Activated CD4-positive, alpha-beta memory T cell treated with anti-CD3 and anti-CD28 coated beads for 36 hours (primary cell): Measurements from ENCODE around the gene PATL2. TPM values are rescaled to one million over a fixed set of nuclear protein-coding genes. Genes with fewer than 3 reads are reported as not detected.
"Not testable (repeated sequence)": the region's sequence is repeated elsewhere in the genome, so short reads cannot be mapped to it uniquely, and the experiment has no call there.

Experiments used
- CTCF ChIA-PET: fragments of 350-600 bp; sonication (Branson Sonifier 250); formaldehyde crosslinking; loops from one replicate; lab custom pipeline; 2021; ENCODE audit warnings: antibody characterized with exemption, inconsistent platforms; lab: Charles Lee
- POLR2A ChIA-PET: fragments of 350-600 bp; sonication (Branson Sonifier 250); formaldehyde crosslinking; loops from one replicate; lab custom pipeline; 2021; ENCODE audit warnings: antibody characterized with exemption; lab: Charles Lee
- DNase-seq: peaks from one replicate; pipeline ENCODE4 v3.0.0-alpha.2; 2020
- H3K27ac Mint-ChIP-seq: one replicate; pipeline ENCODE4 v1.8.0; 2021; ENCODE audit warnings: mixed read lengths
- H3K27me3 Mint-ChIP-seq: one replicate; pipeline ENCODE4 v1.8.0; 2021; ENCODE audit warnings: mixed read lengths
- H3K36me3 Mint-ChIP-seq: one replicate; pipeline ENCODE4 v1.8.0; 2021; ENCODE audit warnings: mixed read lengths
- H3K4me1 Mint-ChIP-seq: one replicate; pipeline ENCODE4 v1.8.0; 2021; ENCODE audit warnings: low read depth, mixed read lengths
- H3K4me3 Mint-ChIP-seq: one replicate; pipeline ENCODE4 v1.8.0; 2021; ENCODE audit warnings: mild to moderate bottlenecking, mixed read lengths
- H3K9me3 Mint-ChIP-seq: one replicate; pipeline ENCODE4 v1.8.0; 2021; ENCODE audit warnings: mixed read lengths
- intact Hi-C: fragments of 100-400 bp; cut with micrococcal nuclease; formaldehyde crosslinking; loops from one replicate; pipeline ENCODE4 v1.15.1; 2023
- total RNA-seq, 2 experiments: library from RNA; stranded (reverse); gene quantifications; one replicate each; pipeline ENCODE4 v1.2.3, GENCODE V29; 2021

PATL2 gene
- total RNA-seq, 2 experiments from 2014 or later, result 16.5 to 17.2 TPM

DNA sequence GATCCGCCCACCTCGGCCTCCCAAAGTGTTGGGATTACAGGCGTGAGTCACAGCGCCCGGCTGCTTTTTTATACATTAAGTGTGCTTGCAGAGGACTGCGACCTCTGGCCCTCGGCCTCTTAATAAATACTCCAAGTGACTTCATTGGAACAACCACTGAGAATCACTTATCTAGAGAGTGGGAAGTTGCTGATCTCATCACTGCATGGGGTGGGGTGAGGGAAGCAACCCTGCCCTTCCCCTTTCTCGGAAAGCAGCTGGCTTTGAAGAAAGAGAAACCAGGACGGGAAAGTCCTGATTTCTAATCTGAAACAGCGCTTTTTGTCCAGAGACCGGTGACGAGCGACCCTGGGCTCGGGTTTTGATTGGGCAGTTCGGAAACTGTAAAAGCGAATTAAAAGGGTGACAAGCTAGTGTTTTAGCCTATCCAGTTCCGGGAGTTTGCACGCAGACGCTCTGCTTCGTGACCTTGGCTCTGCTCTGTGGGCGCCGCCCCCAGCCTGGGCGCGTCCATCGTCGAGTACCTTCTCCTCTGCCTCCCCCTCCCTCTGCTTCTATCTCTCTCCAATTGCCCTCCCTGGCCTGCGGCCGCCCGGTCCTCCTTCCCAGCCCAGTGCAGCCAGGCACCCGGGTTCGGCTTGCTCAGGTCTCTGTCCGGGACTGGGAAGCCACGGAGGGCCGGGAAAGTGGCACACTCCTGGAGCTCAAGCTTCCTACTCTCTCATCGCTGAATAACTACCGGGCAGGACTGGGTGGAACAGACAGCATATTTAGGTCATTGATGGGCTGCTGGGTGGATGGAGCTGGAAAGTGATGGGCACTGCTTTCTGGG lies 17.7 kb upstream of the PATL2 start:
- H3K27me3 Mint-ChIP-seq, result no peaks in the 10 kb centered on the region
- peaks cover 46% of the 10 kb centered on the region for H3K36me3 Mint-ChIP-seq
- peak; percentile 97 for DNase-seq
- H3K27ac Mint-ChIP-seq, result peak overlapping the region; percentile 100
- ChIA-PET POLR2A (interaction anchor here (1.0 to 21.9 kb wide), 11 partner anchors 8 to 904 kb away, joined by 3 to 1161 read pairs (median 5); partner anchors contain the start of genes B2M, MFAP1, PATL2 and SPG11), CTCF (interaction anchor here (0.6 to 8.4 kb wide), 7 partner anchors 9 to 653 kb away, joined by 3 to 155 read pairs (median 4); partner anchors contain the start of genes B2M, PATL2 and SPG11)
- H3K4me3 Mint-ChIP-seq, result peak overlapping the region; percentile 100
- peaks cover 66% of the 10 kb centered on the region for H3K4me1 Mint-ChIP-seq
- intact Hi-C loops, result loop anchor here (1.0 to 10.0 kb wide), 11 partner anchors 8 to 904 kb away; partner anchors contain the start of genes B2M, CTDSPL2, EIF3J and MFAP1
- H3K9me3 Mint-ChIP-seq, result no peaks in the 10 kb centered on the region

DNA sequence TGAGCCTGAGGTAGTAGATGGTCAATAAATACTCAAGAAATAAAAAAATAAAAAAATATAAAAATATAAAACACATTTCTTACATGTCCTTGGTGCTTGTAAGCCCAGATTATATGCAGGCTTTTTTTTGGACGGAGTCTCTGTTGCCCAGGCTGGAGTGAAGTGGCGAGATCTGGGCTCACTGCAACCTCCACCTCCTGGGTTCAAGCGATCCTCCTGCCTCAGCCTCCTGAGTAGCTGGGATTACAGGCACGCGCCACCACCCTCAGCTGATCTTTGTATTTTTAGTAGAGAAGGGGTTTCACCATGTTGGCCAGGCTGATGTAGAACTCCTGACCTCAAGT lies 17.1 kb upstream of the PATL2 start:
- peaks cover 43% of the 10 kb centered on the region for H3K36me3 Mint-ChIP-seq
- intact Hi-C loops, result loop anchor here (1.0 to 10.0 kb wide), 11 partner anchors 8 to 903 kb away; partner anchors contain the start of genes B2M, CTDSPL2, EIF3J and MFAP1
- H3K27me3 Mint-ChIP-seq, DNase-seq, H3K9me3 Mint-ChIP-seq: not testable (repeated sequence)
- peak overlapping the region; percentile 100 for H3K4me3 Mint-ChIP-seq
- POLR2A ChIA-PET, result interaction anchor here (0.9 to 21.9 kb wide), 11 partner anchors 9 to 904 kb away, joined by 3 to 1161 read pairs (median 5); partner anchors contain the start of genes B2M, MFAP1, PATL2 and SPG11
- H3K4me1 Mint-ChIP-seq, result peaks cover 66% of the 10 kb centered on the region
- CTCF ChIA-PET, result interaction anchor here (1.0 to 8.4 kb wide), 5 partner anchors 9 to 149 kb away, joined by 3 to 155 read pairs (median 33); partner anchors contain the start of genes B2M, PATL2, SPG11 and TRIM69
- peak overlapping the region; percentile 100 for H3K27ac Mint-ChIP-seq

DNA sequence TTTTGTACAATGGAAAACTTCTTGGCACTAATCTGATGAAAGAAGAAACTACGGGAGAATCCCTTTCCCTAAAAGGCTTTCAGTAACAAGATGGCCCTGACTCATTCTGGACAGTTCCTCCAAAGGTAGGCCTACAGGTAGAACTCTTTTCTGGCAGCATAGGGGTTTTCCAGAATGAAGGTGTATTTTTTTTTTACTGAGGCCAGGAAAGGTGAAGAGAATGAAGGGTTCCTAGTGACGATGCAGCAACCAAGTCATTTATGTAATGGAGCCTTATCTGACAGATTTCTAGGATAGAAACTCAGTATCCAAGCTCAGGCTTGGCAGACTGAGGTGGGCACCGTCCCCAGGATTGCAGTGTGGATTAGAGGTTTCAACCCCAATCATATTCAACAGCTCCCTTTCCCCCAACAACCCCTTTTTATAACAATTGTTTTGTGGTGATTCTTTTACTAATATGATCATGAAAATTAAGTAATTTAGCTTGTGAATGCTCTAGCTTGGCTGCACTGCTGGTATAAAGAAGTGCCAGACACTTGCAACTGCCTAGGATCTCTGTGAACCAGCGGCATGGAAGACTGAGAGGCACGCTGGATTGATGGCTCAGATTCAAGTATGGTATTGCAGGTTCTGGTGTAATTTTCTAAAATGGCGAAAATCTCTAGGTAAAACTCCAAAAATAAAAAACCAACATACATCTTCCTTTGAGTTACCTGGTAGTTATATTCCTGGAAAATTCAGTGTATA lies 16.5 kb upstream of the PATL2 start:
- intact Hi-C loops, result loop anchor here (1.0 to 10.0 kb wide), 12 partner anchors 8 to 903 kb away; partner anchors contain the start of genes B2M, CTDSPL2, EIF3J and MFAP1
- H3K27me3 Mint-ChIP-seq, result no peaks in the 10 kb centered on the region
- no peaks in the 10 kb centered on the region for H3K9me3 Mint-ChIP-seq
- H3K27ac Mint-ChIP-seq, result peak overlapping the region; percentile 100
- H3K36me3 Mint-ChIP-seq, result peaks cover 41% of the 10 kb centered on the region
- peak; percentile 43 for DNase-seq
- CTCF ChIA-PET, result interaction anchor here (2.7 to 8.4 kb wide), 3 partner anchors 9 to 63 kb away, joined by 33 to 155 read pairs (median 69); partner anchors contain the start of genes B2M, PATL2, SPG11 and TRIM69
- peak overlapping the region; percentile 60 for H3K4me3 Mint-ChIP-seq
- H3K4me1 Mint-ChIP-seq, result peaks cover 65% of the 10 kb centered on the region
- POLR2A ChIA-PET, result interaction anchor here (0.9 to 21.9 kb wide), 9 partner anchors 9 to 63 kb away, joined by 3 to 1161 read pairs (median 6); partner anchors contain the start of genes B2M, PATL2, SPG11 and TRIM69

GRCh38 chr15:44726568-44727484 lies 15.7 kb upstream of the PATL2 start:
- Mint-ChIP-seq H3K4me1 (peaks cover 63% of the 10 kb centered on the region), H3K9me3 (no peaks in the 10 kb centered on the region), H3K27ac (peak overlapping the region; percentile 100), H3K4me3 (peak overlapping the region; percentile 96), H3K36me3 (peaks cover 33% of the 10 kb centered on the region), H3K27me3 (no peaks in the 10 kb centered on the region)
- intact Hi-C loops, result loop anchor here (2.0 to 10.0 kb wide), 6 partner anchors 24 to 902 kb away; partner anchors contain the start of genes CTDSPL2, EIF3J, MFAP1 and WDR76
- peak; percentile 85 for DNase-seq
- CTCF ChIA-PET, result interaction anchor here (0.7 to 8.4 kb wide), 6 partner anchors 10 to 148 kb away, joined by 3 to 155 read pairs (median 18); partner anchors contain the start of genes B2M, PATL2, SPG11 and TRIM69
- POLR2A ChIA-PET, result interaction anchor here (0.8 to 21.9 kb wide), 8 partner anchors 10 to 62 kb away, joined by 3 to 1161 read pairs (median 6); partner anchors contain the start of genes B2M, PATL2, SPG11 and TRIM69

DNA sequence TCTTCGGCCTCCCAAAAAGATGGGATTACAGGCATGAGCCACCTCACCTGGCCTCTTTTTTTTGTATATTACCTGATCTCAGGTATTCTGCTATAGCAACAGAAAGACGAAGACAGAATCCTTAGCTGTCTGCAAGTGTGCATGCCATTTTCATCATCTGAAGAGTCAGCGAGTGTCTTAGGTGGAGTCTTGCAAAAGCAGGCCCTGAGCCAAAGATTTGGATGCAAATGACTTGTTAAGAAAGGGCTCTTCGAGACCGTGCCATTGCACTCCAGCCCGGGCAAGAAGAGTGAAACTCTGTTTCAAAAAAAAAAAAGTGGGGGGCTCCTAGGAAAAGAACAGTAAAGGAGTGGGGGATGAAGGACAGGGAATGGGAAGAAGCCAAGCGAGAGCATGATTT lies 15.0 kb upstream of the PATL2 start:
- H3K4me3 Mint-ChIP-seq, result peak overlapping the region; percentile 96
- H3K4me1 Mint-ChIP-seq, result peaks cover 63% of the 10 kb centered on the region
- H3K27me3 Mint-ChIP-seq, result no peaks in the 10 kb centered on the region
- ChIA-PET POLR2A (interaction anchor here (0.8 to 21.9 kb wide), 5 partner anchors 11 to 62 kb away, joined by 6 to 1161 read pairs (median 83); partner anchors contain the start of genes B2M, PATL2, SPG11 and TRIM69), CTCF (interaction anchor here (1.1 to 8.4 kb wide), 5 partner anchors 11 to 147 kb away, joined by 3 to 155 read pairs (median 33); partner anchors contain the start of genes B2M, PATL2, SPG11 and TRIM69)
- H3K9me3 Mint-ChIP-seq, result no peaks in the 10 kb centered on the region
- peak overlapping the region; percentile 100 for H3K27ac Mint-ChIP-seq
- DNase-seq, result peak; percentile 44
- peaks cover 26% of the 10 kb centered on the region for H3K36me3 Mint-ChIP-seq
- intact Hi-C loops, result loop anchor here (2.0 to 10.0 kb wide), 6 partner anchors 25 to 901 kb away; partner anchors contain the start of genes CTDSPL2, EIF3J, MFAP1 and WDR76

- Mint-ChIP-seq H3K9me3 (no peaks in the 10 kb centered on the region), H3K4me1 (peaks cover 86% of the 10 kb centered on the region), H3K4me3 (peak overlapping the region; percentile 20), H3K36me3 (peaks cover 38% of the 10 kb centered on the region), H3K27me3 (no peaks in the 10 kb centered on the region), H3K27ac (peak overlapping the region; percentile 92)
- CTCF ChIA-PET, result interaction anchor here (0.8 to 16.5 kb wide), 5 partner anchors 9 to 133 kb away, joined by 4 to 312 read pairs (median 10); partner anchors contain the start of genes B2M, PATL2, SPG11 and TRIM69
- POLR2A ChIA-PET, result interaction anchor here (1.1 to 21.9 kb wide), 4 partner anchors 7 to 57 kb away, joined by 6 to 1161 read pairs (median 780); partner anchors contain the start of genes B2M, PATL2, SPG11 and TRIM69
- no peak for DNase-seq
- intact Hi-C loops, result loop anchor here (10.0 kb wide), 2 partner anchors 417 to 897 kb away; partner anchors contain the start of genes MFAP1 and WDR76
Observed at GRCh38 chr15:44722011-44722410, 10.9 kb upstream of the PATL2 start.

DNA sequence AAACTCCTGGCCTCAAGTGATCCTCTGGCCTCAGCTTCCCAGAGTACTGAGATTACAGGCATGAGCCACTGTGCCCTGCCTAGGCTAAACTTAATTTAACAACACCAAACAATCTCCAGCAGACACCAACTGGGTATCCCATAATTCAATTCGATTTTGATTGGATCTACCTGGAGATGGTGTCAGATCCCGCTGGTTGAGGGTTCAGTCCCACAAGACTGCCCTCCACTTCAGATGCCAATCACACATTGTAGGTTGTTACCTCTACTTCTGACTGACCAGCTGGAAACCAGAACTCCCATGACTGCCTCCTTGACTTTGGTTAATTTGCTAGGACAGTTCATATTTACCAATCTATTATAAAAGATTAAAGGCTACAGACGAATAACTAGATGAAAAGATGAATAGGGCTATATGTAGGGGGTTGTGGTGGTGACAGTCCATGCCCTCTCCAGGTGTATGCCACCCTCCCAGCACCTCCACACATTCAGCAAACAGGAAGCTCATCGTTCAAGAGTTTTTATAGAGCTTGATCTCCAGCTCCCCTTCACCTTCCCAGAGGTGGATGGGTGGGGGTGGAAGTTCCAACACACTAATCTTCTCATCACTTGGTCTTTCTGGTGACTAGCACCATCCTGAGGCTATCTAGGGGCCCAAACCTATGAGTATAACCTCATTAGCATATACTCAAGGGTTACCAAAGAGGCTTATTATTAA lies 9.5 kb upstream of the PATL2 start:
- peak overlapping the region; percentile 36 for H3K4me3 Mint-ChIP-seq
- intact Hi-C loops, result loop anchor here (10.0 kb wide), 2 partner anchors 416 to 896 kb away; partner anchors contain the start of genes MFAP1 and WDR76
- peaks cover 89% of the 10 kb centered on the region for H3K4me1 Mint-ChIP-seq
- no peaks in the 10 kb centered on the region for H3K27me3 Mint-ChIP-seq
- ChIA-PET POLR2A (interaction anchor here (1.1 to 21.9 kb wide), 5 partner anchors 7 to 56 kb away, joined by 3 to 1161 read pairs (median 400); partner anchors contain the start of genes B2M, PATL2, SPG11 and TRIM69), CTCF (interaction anchor here (0.6 to 16.5 kb wide), 6 partner anchors 9 to 174 kb away, joined by 3 to 312 read pairs (median 34); partner anchors contain the start of genes B2M, PATL2, SPG11 and TRIM69)
- H3K9me3 Mint-ChIP-seq, result no peaks in the 10 kb centered on the region
- DNase-seq, result peak; percentile 43
- H3K36me3 Mint-ChIP-seq, result peaks cover 46% of the 10 kb centered on the region
- H3K27ac Mint-ChIP-seq, result peak overlapping the region; percentile 92

GRCh38 chr15:44720000-44720435 lies 8.9 kb upstream of the PATL2 start:
- not testable (repeated sequence) for H3K9me3 Mint-ChIP-seq, H3K27me3 Mint-ChIP-seq
- ChIA-PET CTCF (interaction anchor here (0.6 to 16.5 kb wide), 4 partner anchors 10 to 56 kb away, joined by 3 to 312 read pairs (median 106); partner anchors contain the start of genes SPG11 and TRIM69), POLR2A (interaction anchor here (1.1 to 21.9 kb wide), 5 partner anchors 6 to 55 kb away, joined by 3 to 1161 read pairs (median 400); partner anchors contain the start of genes B2M, PATL2, SPG11 and TRIM69)
- Mint-ChIP-seq H3K4me3 (peak overlapping the region; percentile 36), H3K4me1 (peaks cover 90% of the 10 kb centered on the region), H3K36me3 (peaks cover 48% of the 10 kb centered on the region), H3K27ac (peak overlapping the region; percentile 92)
- intact Hi-C loops, result loop anchor here (1.0 to 10.0 kb wide), 5 partner anchors 8 to 895 kb away; partner anchors contain the start of genes B2M, MFAP1, PATL2 and WDR76
- DNase-seq, result peak; percentile 59
